ENCODE results near the gene ZNF827. TPM values are rescaled to one million over a fixed set of nuclear protein-coding genes. Genes with fewer than 3 reads are reported as not detected.

The ZNF827 gene
- total RNA-seq, 2 donors from 2014 or later = 5.4 to 13.8 TPM

- DNase-seq (no peak), ATAC-seq (no peak)
- H3K4me3 ChIP-seq = no peak overlapping the region
- 88 to 93% methylated on average over 2 of the region's 2 CpGs for WGBS, 2 donors
- H3K36me3 ChIP-seq (replicated peaks in 1 of 2; ENCODE audit: insufficient read depth in 1 of 2, low read depth in 2 of 2) = no peaks in the 10 kb centered on the region
- H3K27me3 ChIP-seq = no peaks in the 10 kb centered on the region
- H3K4me1 ChIP-seq = peaks cover 8% of the 10 kb centered on the region
- TF ChIP-seq POLR2A (IDR thresholded peaks at IDR 0.05) (no peak), CTCF (IDR thresholded peaks at IDR 0.05) (no peak)
- H3K27ac ChIP-seq = no peak overlapping the region
- intact Hi-C loops (cut with DNase I) = no loop called here
- H3K9me3 ChIP-seq = no peaks in the 10 kb centered on the region
Observed at GRCh38 chr4:145863191-145863590, 75.4 kb downstream of the ZNF827 start.

DNA sequence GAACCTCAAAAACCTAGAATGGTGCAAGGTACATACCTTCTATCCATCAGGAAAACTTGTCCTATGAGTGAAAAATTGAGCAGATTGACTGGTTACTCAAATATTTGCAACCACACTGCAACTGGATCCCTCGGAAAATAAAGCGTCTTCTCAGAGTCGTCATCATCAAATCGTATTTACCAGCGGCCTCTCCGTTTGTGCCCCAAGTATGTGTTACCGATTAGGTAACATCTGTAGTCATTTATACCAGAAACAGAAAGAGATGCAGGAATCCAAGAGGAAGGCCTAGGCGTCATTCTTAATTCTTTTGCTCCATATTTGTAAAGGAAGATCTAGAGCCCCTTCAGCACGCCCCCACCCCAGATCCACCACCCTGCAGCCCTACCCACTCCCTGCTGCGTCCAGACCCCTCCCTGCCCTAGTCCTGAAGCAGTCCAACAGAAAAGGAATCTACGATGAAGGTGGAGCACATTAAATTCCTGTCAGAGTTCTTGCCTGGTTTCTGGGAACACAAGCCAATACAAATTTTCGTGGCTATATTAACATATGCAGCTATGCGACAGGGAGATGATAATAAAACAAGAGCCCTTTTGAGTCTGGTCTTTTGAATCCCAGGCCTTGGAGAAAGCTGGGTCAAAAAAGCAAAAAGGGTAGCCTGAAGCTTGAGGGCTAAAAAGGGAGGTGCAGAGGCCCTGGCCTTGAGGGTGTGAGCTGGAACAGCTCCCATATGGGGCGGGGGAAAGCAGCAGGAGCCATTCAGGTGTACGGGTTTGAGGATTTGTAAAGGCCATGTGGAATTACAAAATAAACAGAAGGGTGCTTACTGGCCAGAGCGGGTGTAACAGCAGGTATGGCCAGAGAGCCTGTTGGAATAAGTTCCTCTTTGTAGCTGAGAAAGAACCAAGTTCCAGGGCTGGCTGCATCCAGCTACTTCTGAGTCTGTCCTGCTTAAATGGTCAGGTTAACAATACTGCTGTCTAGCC, 77.0 kb downstream of the ZNF827 start:
- intact Hi-C loops (cut with DNase I) = no loop called here
- Histone ChIP-seq H3K27ac (peak overlapping the region in 3 of 4 donors; percentile 39 to 42 (median 42)), H3K27me3 (no peaks in the 10 kb centered on the region), H3K4me1 (peaks cover 8% of the 10 kb centered on the region), H3K36me3 (replicated peaks in 1 of 2; ENCODE audit: insufficient read depth in 1 of 2, low read depth in 2 of 2) (no peaks in the 10 kb centered on the region), H3K4me3 (no peak overlapping the region), H3K9me3 (no peaks in the 10 kb centered on the region)
- 58 to 70% methylated on average over 16 of the region's 16 CpGs for WGBS, 2 donors
- peak; percentile 34 to 74 (median 53) for DNase-seq
- TF ChIP-seq CTCF (IDR thresholded peaks at IDR 0.05) = no peak
- no peak for TF ChIP-seq POLR2A (IDR thresholded peaks at IDR 0.05)
- peak; percentile 74 for ATAC-seq

DNA sequence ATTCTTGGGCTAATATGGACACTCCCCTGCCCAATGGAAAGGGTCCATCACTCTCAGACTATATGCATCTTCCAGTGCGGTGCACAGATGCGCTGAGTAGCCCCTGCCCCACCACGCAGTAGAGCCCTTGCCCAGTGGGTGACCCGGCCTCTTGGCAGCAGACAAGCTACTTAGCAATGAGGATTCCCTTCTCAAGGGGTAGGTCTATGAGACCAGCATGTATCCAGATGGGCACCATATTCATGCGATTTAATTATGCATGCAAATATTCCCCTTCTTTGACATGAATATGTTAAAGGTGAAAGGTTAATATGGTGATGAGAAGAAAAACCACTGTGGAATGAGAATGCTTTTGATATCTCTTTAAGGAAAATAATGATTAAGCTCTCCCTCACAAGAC, 77.7 kb downstream of the ZNF827 start:
- intact Hi-C loops (cut with DNase I) = no loop called here
- Histone ChIP-seq H3K36me3 (replicated peaks in 1 of 2; ENCODE audit: insufficient read depth in 1 of 2, low read depth in 2 of 2) (no peaks in the 10 kb centered on the region), H3K27ac (no peak overlapping the region), H3K9me3 (no peaks in the 10 kb centered on the region), H3K27me3 (no peaks in the 10 kb centered on the region), H3K4me1 (peaks cover 8% of the 10 kb centered on the region), H3K4me3 (no peak overlapping the region)
- WGBS, 2 donors = 98 to 99% methylated on average over 5 of the region's 5 CpGs
- no peak for DNase-seq
- no peak for TF ChIP-seq CTCF (IDR thresholded peaks at IDR 0.05)
- no peak for ATAC-seq

DNA sequence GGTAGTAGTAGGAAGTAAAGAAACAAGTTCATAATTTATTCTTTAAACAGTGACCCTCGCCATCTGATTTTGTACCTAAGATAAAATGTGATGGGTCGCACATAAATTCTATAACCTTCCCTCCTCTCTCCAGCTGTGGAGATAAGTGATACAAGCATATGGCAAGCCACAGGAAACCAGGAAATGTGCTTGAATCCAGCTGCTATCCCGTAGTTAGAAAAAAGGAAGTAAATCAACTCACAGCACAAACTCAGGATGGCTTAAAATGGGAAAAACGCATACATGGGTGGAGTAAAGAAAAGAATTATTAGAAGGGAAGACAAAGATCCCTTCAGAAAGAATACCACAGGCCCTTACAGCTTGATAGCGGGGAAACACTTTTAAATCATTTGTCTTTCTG, 78.2 kb downstream of the ZNF827 start:
- no peaks in the 10 kb centered on the region for H3K36me3 ChIP-seq (replicated peaks in 1 of 2; ENCODE audit: insufficient read depth in 1 of 2, low read depth in 2 of 2)
- TF ChIP-seq POLR2A (IDR thresholded peaks at IDR 0.05) (no peak), CTCF (IDR thresholded peaks at IDR 0.05) (no peak)
- WGBS, 2 donors = 62 to 84% methylated on average over 5 of the region's 5 CpGs
- H3K9me3 ChIP-seq = no peaks in the 10 kb centered on the region
- no peak overlapping the region for H3K27ac ChIP-seq
- no peaks in the 10 kb centered on the region for H3K27me3 ChIP-seq
- DNase-seq (no peak), ATAC-seq (no peak)
- no peak overlapping the region for H3K4me3 ChIP-seq
- intact Hi-C loops (cut with DNase I) = no loop called here
- peaks cover 8% of the 10 kb centered on the region for H3K4me1 ChIP-seq
